Activated CD4-positive, alpha-beta memory T cell treated with anti-CD3 and anti-CD28 coated beads, Interleukin-2, amount 10 ng/mL, durations not matched to agents 7 days and 5 days (primary cell): Measurements from ENCODE around the gene TBX2. TPM values are rescaled to one million over a fixed set of nuclear protein-coding genes. Genes with fewer than 3 reads are reported as not detected.

ENCODE experiments used
- CTCF ChIA-PET: fragments of 350-600 bp; sonication (Branson Sonifier 250); formaldehyde crosslinking; loops from one replicate; lab custom pipeline; 2021; ENCODE audit warnings: antibody characterized with exemption, inconsistent platforms; lab: Charles Lee
- POLR2A ChIA-PET: fragments of 350-600 bp; sonication (Branson Sonifier 250); formaldehyde crosslinking; loops from one replicate; lab custom pipeline; 2021; ENCODE audit warnings: antibody characterized with exemption; lab: Charles Lee
- DNase-seq: peaks from one replicate; pipeline ENCODE4 v3.0.0-alpha.2; 2020
- H3K27ac Mint-ChIP-seq: one replicate; pipeline ENCODE4 v1.8.0; 2021; ENCODE audit warnings: mild to moderate bottlenecking, mixed read lengths
- H3K27me3 Mint-ChIP-seq: one replicate; pipeline ENCODE4 v1.8.0; 2021; ENCODE audit warnings: mixed read lengths
- H3K36me3 Mint-ChIP-seq: one replicate; pipeline ENCODE4 v1.8.0; 2021; ENCODE audit warnings: low read depth, mixed read lengths
- H3K4me1 Mint-ChIP-seq: one replicate; pipeline ENCODE4 v1.8.0; 2021; ENCODE audit warnings: mixed read lengths
- H3K4me3 Mint-ChIP-seq: one replicate; pipeline ENCODE4 v1.8.0; 2021; ENCODE audit warnings: mild to moderate bottlenecking, mixed read lengths
- H3K9me3 Mint-ChIP-seq: one replicate; pipeline ENCODE4 v1.8.0; 2021; ENCODE audit warnings: mixed read lengths
- total RNA-seq, 2 experiments: library from RNA; stranded (reverse); gene quantifications; one replicate each; pipeline ENCODE4 v1.2.3, GENCODE V29; 2021

Gene TBX2
- total RNA-seq, 2 experiments from 2014 or later: not detected

DNA sequence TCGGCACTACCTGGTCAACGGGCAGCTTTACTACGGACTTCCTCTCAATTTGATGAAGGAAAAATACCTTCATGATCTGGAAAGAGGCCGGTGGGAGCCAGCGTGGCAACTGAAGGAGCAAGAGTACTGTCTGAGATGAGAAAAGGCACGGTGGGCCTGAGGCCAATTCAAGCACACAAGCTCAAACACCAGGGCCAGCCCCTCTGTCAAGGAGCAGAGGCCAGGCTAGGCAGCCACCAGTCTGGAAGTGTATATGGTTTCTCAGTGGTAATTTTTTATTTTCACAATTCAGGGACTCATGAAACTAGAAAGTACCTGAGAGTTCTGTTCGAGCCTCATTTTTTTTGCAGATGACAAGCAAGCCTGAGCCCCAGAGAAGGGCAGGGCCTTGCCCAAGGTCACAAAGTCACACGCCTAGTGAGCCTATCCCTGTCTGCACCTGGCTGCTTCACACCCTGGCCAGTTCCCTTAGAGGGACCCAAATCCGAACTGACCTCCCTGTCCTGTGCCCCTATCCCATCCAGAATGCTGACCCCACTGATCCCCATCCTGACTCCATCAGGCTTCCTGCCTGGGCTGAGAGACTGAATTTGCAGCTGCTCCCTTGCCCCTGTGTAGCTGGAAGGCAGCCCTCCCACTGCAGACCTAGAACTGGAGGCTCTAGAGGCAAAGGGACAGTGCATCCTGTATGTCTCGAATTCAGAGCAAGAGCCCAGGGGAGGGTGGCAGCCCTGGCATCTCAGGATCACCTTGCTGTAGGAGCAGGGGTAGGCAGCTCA is 4.8 kb upstream of the TBX2 start:
- Mint-ChIP-seq H3K27ac (peak overlapping the region; percentile 24), H3K4me1 (peaks cover 10% of the 10 kb centered on the region), H3K9me3 (no peaks in the 10 kb centered on the region), H3K27me3 (peaks cover 37% of the 10 kb centered on the region), H3K36me3 (peaks cover 4% of the 10 kb centered on the region), H3K4me3 (no peak overlapping the region)
- DNase-seq: no peak
- ChIA-PET POLR2A (interaction anchor here (0.7 to 0.9 kb wide), 2 partner anchors 10 to 173 kb away, joined by 3 read pairs; no protein-coding TSS in a partner anchor), CTCF (interaction anchor here (1.0 to 1.4 kb wide), 4 partner anchors 17 to 423 kb away, joined by 3 to 6 read pairs (median 4); no protein-coding TSS in a partner anchor)

GRCh38 chr17:61395409-61395982 is 4.1 kb upstream of the TBX2 start:
- Mint-ChIP-seq H3K36me3 (peaks cover 4% of the 10 kb centered on the region), H3K9me3 (no peaks in the 10 kb centered on the region), H3K27me3 (peaks cover 37% of the 10 kb centered on the region), H3K4me3 (no peak overlapping the region), H3K4me1 (peaks cover 10% of the 10 kb centered on the region), H3K27ac (peak overlapping the region; percentile 24)
- no peak for DNase-seq
- CTCF ChIA-PET: interaction anchor here (1.4 kb wide), 1 partner anchor 424 kb away, joined by 4 read pairs; no protein-coding TSS in a partner anchor
- POLR2A ChIA-PET: interaction anchor here (0.7 kb wide), 1 partner anchor 9 kb away, joined by 3 read pairs; no protein-coding TSS in a partner anchor

DNA sequence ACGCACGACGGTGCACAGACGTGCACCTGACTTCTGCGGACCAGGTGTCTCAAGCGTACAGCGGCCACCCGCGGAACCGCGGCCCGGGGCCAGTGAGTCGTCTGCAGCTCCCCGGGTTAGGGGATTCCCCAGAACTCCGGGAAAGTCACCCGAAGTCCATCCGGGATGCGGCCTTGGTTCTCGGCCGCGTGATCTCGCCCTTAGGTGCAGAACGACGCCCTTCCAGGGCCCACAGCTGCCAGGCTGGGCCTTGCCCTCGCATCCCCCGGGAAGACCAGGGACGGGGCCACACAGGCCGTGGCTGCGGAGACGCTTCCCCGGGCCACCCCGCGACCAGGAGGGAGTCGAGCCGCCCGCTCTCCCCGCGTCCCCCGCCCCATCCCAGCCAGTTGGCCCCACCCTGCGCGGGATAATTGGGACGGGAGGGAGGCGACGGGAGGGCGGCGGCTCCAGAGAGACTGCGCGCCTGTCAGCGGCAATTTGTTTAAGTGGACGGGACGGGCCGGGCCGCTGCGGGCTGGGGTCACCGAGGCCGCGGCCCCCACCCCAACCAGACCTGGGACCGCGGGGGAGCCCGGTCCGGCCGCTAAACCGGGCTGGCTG is 3.6 kb upstream of the TBX2 start:
- Mint-ChIP-seq H3K27ac (no peak overlapping the region), H3K4me1 (peaks cover 12% of the 10 kb centered on the region), H3K9me3 (no peaks in the 10 kb centered on the region), H3K4me3 (no peak overlapping the region), H3K27me3 (peaks cover 43% of the 10 kb centered on the region), H3K36me3 (peaks cover 4% of the 10 kb centered on the region)
- DNase-seq: no peak
- POLR2A ChIA-PET: no interaction called here
- CTCF ChIA-PET: no interaction called here

- DNase-seq: no peak
- ChIA-PET CTCF (no interaction called here), POLR2A (no interaction called here)
- peaks cover 4% of the 10 kb centered on the region for H3K36me3 Mint-ChIP-seq
- no peaks in the 10 kb centered on the region for H3K9me3 Mint-ChIP-seq
- peaks cover 13% of the 10 kb centered on the region for H3K4me1 Mint-ChIP-seq
- no peak overlapping the region for H3K27ac Mint-ChIP-seq
- no peak overlapping the region for H3K4me3 Mint-ChIP-seq
- H3K27me3 Mint-ChIP-seq: peaks cover 46% of the 10 kb centered on the region
These were observed 3.0 kb upstream of the TBX2 start for GRCh38 chr17:61396586-61397085.

GRCh38 chr17:61397086-61397842 is 2.4 kb upstream of the TBX2 start:
- ChIA-PET POLR2A (no interaction called here), CTCF (no interaction called here)
- Mint-ChIP-seq H3K27me3 (peaks cover 51% of the 10 kb centered on the region), H3K4me3 (no peak overlapping the region), H3K4me1 (peaks cover 14% of the 10 kb centered on the region), H3K27ac (no peak overlapping the region), H3K36me3 (peaks cover 4% of the 10 kb centered on the region), H3K9me3 (no peaks in the 10 kb centered on the region)
- DNase-seq: no peak

- H3K36me3 Mint-ChIP-seq: peaks cover 4% of the 10 kb centered on the region
- CTCF ChIA-PET: no interaction called here
- H3K27ac Mint-ChIP-seq: peak overlapping the region; percentile 56
- no peak for DNase-seq
- peaks cover 28% of the 10 kb centered on the region for H3K4me1 Mint-ChIP-seq
- POLR2A ChIA-PET: interaction anchor here (1.2 kb wide), 1 partner anchor 11 kb away, joined by 3 read pairs; no protein-coding TSS in a partner anchor
- peaks cover 66% of the 10 kb centered on the region for H3K27me3 Mint-ChIP-seq
- H3K4me3 Mint-ChIP-seq: peak overlapping the region; percentile 49
- no peaks in the 10 kb centered on the region for H3K9me3 Mint-ChIP-seq
These were observed 917 bp upstream of the TBX2 start for GRCh38 chr17:61398721-61399130.

- POLR2A ChIA-PET: no interaction called here
- H3K27ac Mint-ChIP-seq: no peak overlapping the region
- H3K4me1 Mint-ChIP-seq: peaks cover 36% of the 10 kb centered on the region
- CTCF ChIA-PET: no interaction called here
- no peak overlapping the region for H3K4me3 Mint-ChIP-seq
- H3K36me3 Mint-ChIP-seq: peaks cover 4% of the 10 kb centered on the region
- DNase-seq: no peak
- H3K9me3 Mint-ChIP-seq: no peaks in the 10 kb centered on the region
- peaks cover 68% of the 10 kb centered on the region for H3K27me3 Mint-ChIP-seq
These were observed 548 bp downstream of the TBX2 start for GRCh38 chr17:61400066-61400716.

DNA sequence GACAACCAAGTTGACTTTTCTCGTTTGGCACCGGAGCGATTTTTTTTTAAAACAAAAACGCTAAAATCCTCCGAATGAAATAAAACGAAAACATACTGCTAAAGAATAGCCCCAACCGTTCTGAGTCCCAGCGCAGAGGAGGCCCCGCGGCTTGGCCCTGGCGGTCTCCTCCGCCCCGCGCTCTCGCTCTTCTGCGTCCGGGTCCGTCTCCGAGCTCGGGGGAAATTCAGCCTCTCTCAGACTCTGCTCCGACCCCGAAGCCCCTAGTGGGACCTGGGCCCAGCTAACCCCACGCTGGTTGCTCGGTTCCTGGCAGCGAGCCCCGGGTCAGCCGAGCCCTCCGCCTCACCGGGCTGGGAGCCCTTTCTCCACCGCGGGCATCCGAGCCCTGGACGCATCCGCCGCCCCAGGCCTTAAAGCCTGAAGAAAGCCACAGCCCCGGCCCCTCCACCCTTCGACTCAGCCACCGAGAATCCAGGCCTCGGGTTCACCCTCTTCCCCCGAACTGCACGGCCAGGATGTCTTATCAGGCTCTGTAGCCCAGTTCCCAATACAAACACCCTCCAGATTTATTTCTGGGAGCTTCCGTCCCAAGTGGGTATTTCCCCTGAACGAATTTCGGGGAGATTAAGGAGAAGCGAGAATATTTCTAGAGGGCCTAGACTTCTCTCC is 1.2 kb downstream of the TBX2 start:
- H3K36me3 Mint-ChIP-seq: peaks cover 4% of the 10 kb centered on the region
- peaks cover 62% of the 10 kb centered on the region for H3K27me3 Mint-ChIP-seq
- ChIA-PET POLR2A (no interaction called here), CTCF (interaction anchor here (1.7 kb wide), 1 partner anchor 11 kb away, joined by 5 read pairs; no protein-coding TSS in a partner anchor)
- H3K27ac Mint-ChIP-seq: no peak overlapping the region
- H3K4me3 Mint-ChIP-seq: peak overlapping the region; percentile 4
- no peak for DNase-seq
- H3K4me1 Mint-ChIP-seq: peaks cover 36% of the 10 kb centered on the region
- no peaks in the 10 kb centered on the region for H3K9me3 Mint-ChIP-seq

- DNase-seq: no peak
- Mint-ChIP-seq H3K36me3 (peaks cover 4% of the 10 kb centered on the region), H3K27ac (no peak overlapping the region), H3K4me3 (peak overlapping the region; percentile 17), H3K4me1 (peaks cover 36% of the 10 kb centered on the region), H3K9me3 (no peaks in the 10 kb centered on the region), H3K27me3 (peaks cover 66% of the 10 kb centered on the region)
- ChIA-PET POLR2A (no interaction called here), CTCF (interaction anchor here (1.7 kb wide), 1 partner anchor 10 kb away, joined by 5 read pairs; no protein-coding TSS in a partner anchor)
These were observed 1.9 kb downstream of the TBX2 start for GRCh38 chr17:61401389-61402072.

GRCh38 chr17:61402073-61402541 is 2.5 kb downstream of the TBX2 start:
- H3K36me3 Mint-ChIP-seq: peaks cover 4% of the 10 kb centered on the region
- ChIA-PET CTCF (interaction anchor here (0.6 to 1.7 kb wide), 2 partner anchors 10 to 50 kb away, joined by 3 to 5 read pairs; no protein-coding TSS in a partner anchor), POLR2A (no interaction called here)
- H3K4me3 Mint-ChIP-seq: peak overlapping the region; percentile 56
- H3K27ac Mint-ChIP-seq: peak overlapping the region; percentile 66
- peaks cover 36% of the 10 kb centered on the region for H3K4me1 Mint-ChIP-seq
- DNase-seq: no peak
- peaks cover 71% of the 10 kb centered on the region for H3K27me3 Mint-ChIP-seq
- no peaks in the 10 kb centered on the region for H3K9me3 Mint-ChIP-seq
